Cardiac fibroblast (primary cell): ENCODE results near the gene MET.

Source experiments
- DNase-seq, 2 donors: peaks; one replicate each; pipeline versions ENCODE4 v3.0.0 to v3.0.0-alpha.2; 2010; ENCODE audit warnings: low read depth in 2 of 2
- H3K4me3 ChIP-seq, 2 donors: replicated peaks in 1 of 2; 1 replicate in 1 of 2; 2 replicates in 1 of 2; pipeline ENCODE4 v1.5.1; 2011; ENCODE audit warnings: low read depth in 2 of 2, low read length in 2 of 2, mild to moderate bottlenecking in 2 of 2, moderate library complexity in 1 of 2
- TF ChIP-seq, protein P1 (sequence below): IDR thresholded peaks from one replicate; pipeline ENCODE4 v1.5.1; 2011; ENCODE audit warnings: low read depth, mild to moderate bottlenecking, low read length, inconsistent platforms

Gene MET

DNA sequence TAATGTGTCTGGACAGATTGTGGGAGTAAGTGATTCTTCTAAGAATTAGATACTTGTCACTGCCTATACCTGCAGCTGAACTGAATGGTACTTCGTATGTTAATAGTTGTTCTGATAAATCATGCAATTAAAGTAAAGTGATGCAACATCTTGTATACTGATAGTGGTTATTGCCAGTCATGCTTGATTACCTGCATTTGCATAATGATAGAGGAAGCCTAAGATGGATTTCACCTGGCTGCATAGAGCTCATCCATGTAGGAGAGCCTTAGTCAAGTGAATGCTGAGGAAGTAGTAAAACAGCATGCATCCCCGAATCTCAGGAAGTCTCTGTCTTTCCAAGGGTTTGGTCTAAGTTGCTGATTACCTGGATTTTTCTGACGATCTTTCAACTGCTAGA lies 126.2 kb downstream of the MET start:
- TF ChIP-seq, protein P1, sequence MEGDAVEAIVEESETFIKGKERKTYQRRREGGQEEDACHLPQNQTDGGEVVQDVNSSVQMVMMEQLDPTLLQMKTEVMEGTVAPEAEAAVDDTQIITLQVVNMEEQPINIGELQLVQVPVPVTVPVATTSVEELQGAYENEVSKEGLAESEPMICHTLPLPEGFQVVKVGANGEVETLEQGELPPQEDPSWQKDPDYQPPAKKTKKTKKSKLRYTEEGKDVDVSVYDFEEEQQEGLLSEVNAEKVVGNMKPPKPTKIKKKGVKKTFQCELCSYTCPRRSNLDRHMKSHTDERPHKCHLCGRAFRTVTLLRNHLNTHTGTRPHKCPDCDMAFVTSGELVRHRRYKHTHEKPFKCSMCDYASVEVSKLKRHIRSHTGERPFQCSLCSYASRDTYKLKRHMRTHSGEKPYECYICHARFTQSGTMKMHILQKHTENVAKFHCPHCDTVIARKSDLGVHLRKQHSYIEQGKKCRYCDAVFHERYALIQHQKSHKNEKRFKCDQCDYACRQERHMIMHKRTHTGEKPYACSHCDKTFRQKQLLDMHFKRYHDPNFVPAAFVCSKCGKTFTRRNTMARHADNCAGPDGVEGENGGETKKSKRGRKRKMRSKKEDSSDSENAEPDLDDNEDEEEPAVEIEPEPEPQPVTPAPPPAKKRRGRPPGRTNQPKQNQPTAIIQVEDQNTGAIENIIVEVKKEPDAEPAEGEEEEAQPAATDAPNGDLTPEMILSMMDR, result no peak
- no peak overlapping the region for H3K4me3 ChIP-seq
- DNase-seq, result no peak

GRCh38 chr7:116799916-116800315 lies 127.9 kb downstream of the MET start:
- peak in 1 of 2 donors; percentile 24 for DNase-seq
- H3K4me3 ChIP-seq, result no peak overlapping the region
- TF ChIP-seq, protein P1, result no peak

DNA sequence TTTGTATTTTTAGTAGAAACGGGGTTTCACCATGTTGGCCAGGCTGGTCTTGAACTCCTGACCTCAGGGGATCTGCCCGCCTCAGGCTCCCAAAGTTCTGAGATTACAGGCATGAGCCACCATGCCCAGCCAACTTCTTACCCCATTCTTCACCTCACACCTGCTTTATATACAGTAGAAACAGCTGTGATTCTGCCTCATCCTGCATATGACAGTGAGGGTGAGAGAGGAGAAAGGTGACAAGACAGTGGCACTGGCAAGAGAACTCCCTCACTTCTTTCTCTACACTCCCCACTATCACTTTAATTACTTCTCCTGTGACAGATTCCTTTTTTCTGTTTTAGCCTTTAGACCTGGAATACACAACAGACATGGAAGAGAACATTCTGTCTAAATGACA lies 128.6 kb downstream of the MET start:
- H3K4me3 ChIP-seq, result no peak overlapping the region
- DNase-seq, result no peak
- TF ChIP-seq, protein P1, result no peak

GRCh38 chr7:116801092-116801710 lies 129.2 kb downstream of the MET start:
- H3K4me3 ChIP-seq, result no peak overlapping the region
- TF ChIP-seq, protein P1, result no peak
- DNase-seq, result peak in 1 of 2 donors; percentile 87

DNA sequence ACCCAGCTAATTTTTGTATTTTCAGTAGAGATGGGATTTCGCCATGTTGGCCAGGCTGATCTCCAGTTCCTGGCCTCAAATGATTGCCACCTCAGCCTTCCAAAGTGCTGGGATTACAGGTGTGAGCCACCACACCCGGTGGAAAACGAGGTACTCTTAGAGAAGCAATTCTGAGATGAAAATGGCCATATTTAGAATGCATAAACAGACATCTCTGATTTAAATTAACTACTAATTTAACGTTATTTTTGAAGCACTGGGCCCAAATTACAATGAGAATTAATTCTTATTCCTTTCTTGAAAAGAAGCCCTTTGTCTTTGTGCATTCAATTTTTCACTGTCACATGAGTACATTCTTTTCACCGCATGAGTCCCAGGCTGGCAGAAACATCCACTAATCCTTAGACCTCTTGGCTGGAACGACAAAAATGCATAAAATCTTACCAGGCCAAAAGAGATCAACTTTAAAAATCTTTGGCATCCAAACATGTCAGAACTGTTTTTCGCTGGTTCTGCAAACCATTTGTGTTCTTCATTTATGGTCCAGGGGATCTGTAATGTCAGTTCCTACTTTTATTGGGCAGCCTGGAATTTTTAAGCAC lies 130.2 kb downstream of the MET start:
- TF ChIP-seq, protein P1, result no peak
- peak; percentile 25 to 37 for DNase-seq
- no peak overlapping the region for H3K4me3 ChIP-seq

GRCh38 chr7:116802746-116803152 lies 130.8 kb downstream of the MET start:
- DNase-seq, result peak; percentile 67 to 89
- no peak overlapping the region for H3K4me3 ChIP-seq
- TF ChIP-seq, protein P1, result peak; percentile 30

- H3K4me3 ChIP-seq, result no peak overlapping the region
- TF ChIP-seq, protein P1, result no peak
- DNase-seq, result no peak
Observed at GRCh38 chr7:116804471-116804870, 132.5 kb downstream of the MET start.
